Renal pelvis (tissue), 4 donors: ENCODE data around the gene SRGAP3. TPM values are rescaled to one million over a fixed set of nuclear protein-coding genes. Genes with fewer than 3 reads are reported as not detected.
A peak's percentile ranks its signal among the peaks of the same experiment; 100 is the strongest.

Experiments used
- DNase-seq: peaks from one replicate; pipeline ENCODE4 v3.0.0-alpha.2; 2013
- polyA plus RNA-seq, 3 donors: library from polyadenylated mRNA; unstranded; fragments of 120-200 nt; gene quantifications; one replicate each; pipeline ENCODE4 v1.2.1, GENCODE V29; 2013; ENCODE audit not compliant: insufficient read length in 3 of 3

SRGAP3 gene
- polyA plus RNA-seq, 3 donors, result 15.3 to 22.8 (median 18.9) TPM

GRCh38 chr3:8968375-8968882 lies 281.0 kb downstream of the SRGAP3 start:
- no peak for DNase-seq

GRCh38 chr3:8967553-8967952 lies 281.9 kb downstream of the SRGAP3 start:
- no peak for DNase-seq

- no peak for DNase-seq
Observed at GRCh38 chr3:8966820-8967348, 282.6 kb downstream of the SRGAP3 start.

GRCh38 chr3:8966150-8966819 lies 283.2 kb downstream of the SRGAP3 start:
- DNase-seq, result no peak

GRCh38 chr3:8964436-8965370 lies 284.7 kb downstream of the SRGAP3 start:
- DNase-seq, result no peak

GRCh38 chr3:8963137-8963853 lies 286.2 kb downstream of the SRGAP3 start, which contains the start of gene RAD18:
RAD18 (minus strand) TSS chr3:8963472; CDS start chr3:8963385, 87 bp downstream.
- DNase-seq, result peak; percentile 91

GRCh38 chr3:8962226-8962861 lies 287.1 kb downstream of the SRGAP3 start:
- DNase-seq, result no peak

GRCh38 chr3:8959668-8960067 lies 289.8 kb downstream of the SRGAP3 start:
- no peak for DNase-seq

- DNase-seq, result no peak
Observed at GRCh38 chr3:8954938-8955763, 294.3 kb downstream of the SRGAP3 start.

- DNase-seq, result no peak
Observed at GRCh38 chr3:8953313-8953712, 296.1 kb downstream of the SRGAP3 start.

GRCh38 chr3:8952130-8952529 lies 297.3 kb downstream of the SRGAP3 start:
- DNase-seq, result no peak

- DNase-seq, result no peak
Observed at GRCh38 chr3:8945890-8946600, 303.4 kb downstream of the SRGAP3 start.

- no peak for DNase-seq
Observed at GRCh38 chr3:8942746-8943488, 306.5 kb downstream of the SRGAP3 start.

GRCh38 chr3:8942115-8942514 lies 307.3 kb downstream of the SRGAP3 start:
- DNase-seq, result no peak

GRCh38 chr3:8938021-8938420 lies 311.4 kb downstream of the SRGAP3 start:
- no peak for DNase-seq

GRCh38 chr3:8937064-8938020 lies 312.1 kb downstream of the SRGAP3 start:
- DNase-seq, result no peak

- DNase-seq, result no peak
Observed at GRCh38 chr3:8932507-8932906, 316.9 kb downstream of the SRGAP3 start.

GRCh38 chr3:8931342-8931741 lies 318.1 kb downstream of the SRGAP3 start:
- no peak for DNase-seq
